H1 (cell line): ENCODE data around the gene ZFP1. TPM values are rescaled to one million over a fixed set of nuclear protein-coding genes. Genes with fewer than 3 reads are reported as not detected.

Experiments used
- CTCF ChIA-PET: fragments of 300-600 bp; sonication (Branson Sonifier 250); formaldehyde crosslinking; loops from one replicate; lab custom pipeline; 2021; ENCODE audit not compliant: partially characterized antibody; lab: Charles Lee
- POLR2A ChIA-PET: fragments of 300-600 bp; sonication (Branson Sonifier 250); formaldehyde crosslinking; loops from one replicate; lab custom pipeline; 2021; ENCODE audit warnings: inconsistent platforms; ENCODE audit not compliant: partially characterized antibody; lab: Charles Lee
- DNase-seq, 2 experiments: peaks; one replicate each; pipeline versions ENCODE4 v3.0.0 to v3.0.0-alpha.2; 2010 to 2022; ENCODE audit warnings: low spot score in 2 of 2, low read depth in 1 of 2, mixed read lengths in 1 of 2
- FAIRE-seq: peaks from 2 replicates; lab custom pipeline; 2011; peaks lifted over from hg19 to GRCh38; lab: Jason Lieb, UNC
- H2AFZ ChIP-seq: 2 replicates; pipeline ENCODE4 v1.8.1; 2012; ENCODE audit warnings: low read length, inconsistent platforms
- H2AK5ac ChIP-seq: 2 replicates; pipeline ENCODE4 v1.6.1; 2013; ENCODE audit warnings: low read depth, low read length
- H2BK120ac ChIP-seq: replicated peaks from 2 replicates; pipeline ENCODE3; 2013; ENCODE audit warnings: low read depth, low read length, inconsistent platforms
- H2BK12ac ChIP-seq: 2 replicates; pipeline ENCODE4 v1.6.1; 2013; ENCODE audit warnings: low read depth, low read length
- H2BK15ac ChIP-seq: 2 replicates; pipeline ENCODE4 v1.6.1; 2013; ENCODE audit warnings: low read length
- H2BK20ac ChIP-seq: 2 replicates; pipeline ENCODE4 v1.6.1; 2013; ENCODE audit warnings: low read length
- H2BK5ac ChIP-seq: 2 replicates; pipeline ENCODE4 v1.6.1; 2013; ENCODE audit warnings: low read depth, low read length
- H3K14ac ChIP-seq: 2 replicates; pipeline ENCODE4 v1.6.1; 2013; ENCODE audit warnings: inconsistent platforms; ENCODE audit not compliant: insufficient read length
- H3K18ac ChIP-seq: 2 replicates; pipeline ENCODE4 v1.6.1; 2013; ENCODE audit warnings: low read length; ENCODE audit errors: extremely low read depth
- H3K23ac ChIP-seq: 2 replicates; pipeline ENCODE4 v1.6.1; 2013; ENCODE audit warnings: inconsistent platforms; ENCODE audit not compliant: insufficient read length
- H3K23me2 ChIP-seq: 2 replicates; pipeline ENCODE4 v1.6.1; 2013; ENCODE audit warnings: low read depth, low read length
- H3K27ac ChIP-seq: 2 replicates; pipeline ENCODE4 v1.6.1; 2011; ENCODE audit warnings: low read depth, low read length, inconsistent platforms
- H3K27me3 ChIP-seq, 4 experiments: replicated peaks in 1 of 4; 1 replicate in 1 of 4; 2 replicates in 3 of 4; pipeline versions ENCODE4 v1.6.1 to v1.8.1; 2011 to 2013; ENCODE audit warnings: low read length in 3 of 4, mild to moderate bottlenecking in 3 of 4, inconsistent platforms in 2 of 4, mixed read lengths in 2 of 4, moderate library complexity in 1 of 4; ENCODE audit not compliant: control insufficient read depth in 3 of 4, insufficient read depth in 3 of 4; ENCODE audit errors: extremely low read depth in 1 of 4
- H3K36me3 ChIP-seq, 4 experiments: 2 replicates each; pipeline versions ENCODE4 v1.6.1 to v1.8.1; 2011 to 2013; ENCODE audit warnings: mild to moderate bottlenecking in 4 of 4, low read length in 3 of 4, moderate library complexity in 2 of 4, control low read depth in 1 of 4, inconsistent platforms in 1 of 4; ENCODE audit not compliant: insufficient read depth in 4 of 4, control insufficient read depth in 2 of 4
- H3K4ac ChIP-seq: replicated peaks from 2 replicates; pipeline ENCODE3; 2013; ENCODE audit warnings: low read length, low read depth, mixed read lengths, inconsistent platforms; ENCODE audit not compliant: insufficient read length
- H3K4me1 ChIP-seq, 4 experiments: replicated peaks in 1 of 4; 1 replicate in 1 of 4; 2 replicates in 3 of 4; pipeline versions ENCODE4 v1.6.1 to v1.8.1; 2011 to 2013; ENCODE audit warnings: low read length in 3 of 4, inconsistent platforms in 2 of 4, mixed read lengths in 1 of 4; ENCODE audit not compliant: insufficient read depth in 4 of 4, control insufficient read depth in 3 of 4
- H3K4me2 ChIP-seq, 2 experiments: 2 replicates each; pipeline versions ENCODE4 v1.6.1 to v1.8.1; 2011 to 2013; ENCODE audit warnings: low read depth in 2 of 2, low read length in 2 of 2, control low read depth in 1 of 2, inconsistent platforms in 1 of 2, mild to moderate bottlenecking in 1 of 2; ENCODE audit not compliant: insufficient read depth in 1 of 2
- H3K4me3 ChIP-seq, 4 experiments: fragments of 200-600, 300-600 bp in 1 of 4; sonication (generic), shearing (Covaris generic), sonication (Bioruptor Twin) in 1 of 4; 2 replicates each; pipeline versions ENCODE4 v1.5.1 to v1.8.1; 2011 to 2016; ENCODE audit warnings: low read length in 4 of 4, low read depth in 3 of 4, control low read depth in 2 of 4, inconsistent platforms in 2 of 4, mild to moderate bottlenecking in 2 of 4, mixed read lengths in 1 of 4, moderate library complexity in 1 of 4; ENCODE audit not compliant: insufficient read depth in 2 of 4; ENCODE audit errors: extremely low read depth in 1 of 4
- H3K56ac ChIP-seq: replicated peaks from 2 replicates; pipeline ENCODE3; 2013; ENCODE audit warnings: low read depth, mild to moderate bottlenecking, mixed read lengths, low read length, inconsistent platforms; ENCODE audit not compliant: insufficient read length
- H3K79me1 ChIP-seq: 2 replicates; pipeline ENCODE4 v1.6.1; 2013; ENCODE audit warnings: low read depth, low read length, control low read depth
- H3K79me2 ChIP-seq, 2 experiments: 2 replicates each; pipeline versions ENCODE4 v1.6.1 to v1.8.1; 2012 to 2013; ENCODE audit warnings: low read length in 2 of 2, mild to moderate bottlenecking in 2 of 2, inconsistent platforms in 1 of 2; ENCODE audit not compliant: insufficient read depth in 2 of 2, control insufficient read depth in 1 of 2
- H3K9ac ChIP-seq, 4 experiments: replicated peaks in 1 of 4; 1 replicate in 1 of 4; 2 replicates in 3 of 4; pipeline versions ENCODE4 v1.6.1 to v1.8.1; 2011 to 2013; ENCODE audit warnings: low read depth in 3 of 4, low read length in 3 of 4, control low read depth in 2 of 4, mild to moderate bottlenecking in 2 of 4, moderate library complexity in 2 of 4, inconsistent platforms in 1 of 4; ENCODE audit errors: extremely low read depth in 1 of 4
- H3K9me3 ChIP-seq, 2 experiments: 2 replicates each; pipeline versions ENCODE4 v1.6.1 to v1.8.1; 2012 to 2013; ENCODE audit warnings: mild to moderate bottlenecking in 2 of 2, moderate library complexity in 2 of 2, control low read depth in 1 of 2, inconsistent platforms in 1 of 2, low read depth in 1 of 2, low read length in 1 of 2, mixed read lengths in 1 of 2; ENCODE audit not compliant: insufficient read depth in 2 of 2
- H4K20me1 ChIP-seq, 2 experiments: replicated peaks in 1 of 2; 2 replicates each; pipeline versions ENCODE3 to v1.8.1; 2011 to 2013; ENCODE audit warnings: inconsistent platforms in 2 of 2, low read length in 2 of 2, mild to moderate bottlenecking in 1 of 2; ENCODE audit not compliant: insufficient read depth in 2 of 2, control insufficient read depth in 1 of 2
- H4K5ac ChIP-seq: 2 replicates; pipeline ENCODE4 v1.6.1; 2013; ENCODE audit warnings: low read length, low read depth, mixed read lengths, inconsistent platforms; ENCODE audit not compliant: insufficient read length
- H4K8ac ChIP-seq: 2 replicates; pipeline ENCODE4 v1.8.0; 2013; ENCODE audit warnings: mild to moderate bottlenecking, moderate library complexity, low read length, inconsistent platforms; ENCODE audit not compliant: insufficient read depth; ENCODE audit errors: extremely low read depth
- H4K91ac ChIP-seq: replicated peaks from 2 replicates; pipeline ENCODE3; 2013; ENCODE audit warnings: low read length, mixed read lengths, inconsistent platforms; ENCODE audit not compliant: insufficient read length
- BCL11A ChIP-seq, 2 experiments: IDR thresholded peaks; one replicate each; pipeline ENCODE4 v1.6.1; 2011; ENCODE audit warnings: low read depth in 2 of 2, low read length in 2 of 2, mild to moderate bottlenecking in 2 of 2
- CEBPB ChIP-seq: IDR thresholded peaks from 2 replicates; pipeline ENCODE4 v1.6.1; 2012; ENCODE audit warnings: low read depth, low read length
- CHD2 ChIP-seq: IDR thresholded peaks from 2 replicates; pipeline ENCODE4 v1.6.1; 2012; ENCODE audit warnings: low read length, improper control_type of control experiment
- NANOG ChIP-seq: IDR thresholded peaks from 2 replicates; pipeline ENCODE4 v1.6.1; 2011; ENCODE audit warnings: low read length, low read depth, mild to moderate bottlenecking, inconsistent platforms; ENCODE audit not compliant: insufficient read depth, poor library complexity, severe bottlenecking
- SIRT6 ChIP-seq: IDR thresholded peaks from one replicate; pipeline ENCODE4 v1.7.1; 2012; ENCODE audit warnings: low read length, inconsistent platforms
- TCF12 ChIP-seq: IDR thresholded peaks from 2 replicates; pipeline ENCODE4 v1.6.1; 2011; ENCODE audit warnings: low read depth, mild to moderate bottlenecking, low read length
- ZNF274 ChIP-seq: IDR thresholded peaks from 2 replicates; pipeline ENCODE4 v1.7.0; 2012; ENCODE audit warnings: low read length, borderline replicate concordance; ENCODE audit errors: extremely low read depth
- WGBS, 2 experiments: shearing (Covaris generic) in 1 of 2; methylation state at CpG; one replicate each; pipeline versions ENCODE4 v1.1.6 to v1.1.7; 2013 to 2015; ENCODE audit warnings: low lambda C conversion rate in 2 of 2, mixed read lengths in 2 of 2, inconsistent platforms in 1 of 2, low coverage in 1 of 2, missing lambda C conversion rate in 1 of 2; ENCODE audit not compliant: insufficient replicate concordance in 2 of 2, insufficient coverage in 1 of 2, insufficient read length in 1 of 2; ENCODE audit errors: extremely low coverage in 1 of 2, missing lambda C conversion rate in 1 of 2; 5-methylcytosine and 5-hydroxymethylcytosine counted together
- polyA plus RNA-seq, 7 experiments: library from polyadenylated mRNA; depleted of rRNA in 3 of 7; stranded (reverse) in 5 of 7; unstranded in 2 of 7; fragments of >200 nt in 5 of 7; fragments of 200-250 nt in 2 of 7; gene quantifications; 1 replicate in 5 of 7; 2 replicates in 1 of 7; 4 replicates in 1 of 7; pipeline versions ENCODE4 v1.2.1 to v1.2.3, GENCODE V29; 2011 to 2013; ENCODE audit warnings: missing spikeins in 2 of 7, mixed read lengths in 2 of 7
- total RNA-seq: library from RNA; stranded (reverse); fragmentation: NEBNext Ultra II Directional; extraction: Animal tissue kit (Norgen Biotek cat#: 25700); gene quantifications from 2 replicates; pipeline ENCODE4 v1.2.1, GENCODE V29; 2021

The ZFP1 gene
- total and polyA plus RNA-seq, 2 of the 8 experiments (the other 6 are each of a cell fraction or from before 2014, with no cell fraction given): 4.0 to 11.2 TPM

GRCh38 chr16:75208861-75209505 is 60.7 kb downstream of the ZFP1 start:
- Histone ChIP-seq H2BK20ac (no peak overlapping the region), H3K4me3 (no peak overlapping the region), H4K20me1 (no peaks in the 10 kb centered on the region), H2BK15ac (no peak overlapping the region), H3K4me2 (no peak overlapping the region), H3K4me1 (no peaks in the 10 kb centered on the region; a peak in 1 of 7 replicates), H3K18ac (no peak overlapping the region), H3K9me3 (no peaks in the 10 kb centered on the region), H4K91ac (no peak overlapping the region), H3K36me3 (no peaks in the 10 kb centered on the region), H2BK12ac (no peak overlapping the region), H2AFZ (no peak overlapping the region), H3K23me2 (no peaks in the 10 kb centered on the region), H2BK120ac (no peak overlapping the region), H2BK5ac (no peak overlapping the region), H3K79me2 (no peaks in the 10 kb centered on the region), H3K4ac (no peak overlapping the region), H3K23ac (no peak overlapping the region), H4K8ac (no peak overlapping the region; the same call in 1 of the 2 replicates), H4K5ac (no peak overlapping the region), H3K27ac (no peak overlapping the region), H3K56ac (no peak overlapping the region), H3K9ac (peak overlapping the region in 1 of 4 experiments; percentile 36; a peak in 2 of 7 replicates), H3K79me1 (no peaks in the 10 kb centered on the region), H2AK5ac (no peak overlapping the region), H3K27me3 (no peaks in the 10 kb centered on the region), H3K14ac (no peak overlapping the region)
- DNase-seq: no peak
- ChIA-PET POLR2A (interaction anchor here (0.7 to 7.1 kb wide), 9 partner anchors 17 to 86 kb away, joined by 3 to 115 read pairs (median 3); no protein-coding TSS in a partner anchor), CTCF (interaction anchor here (0.5 to 15.0 kb wide), 10 partner anchors 9 to 262 kb away, joined by 3 to 157 read pairs (median 3); no protein-coding TSS in a partner anchor)
- FAIRE-seq: no peak
- 94% methylated on average over 27 of the region's 27 CpGs; no CpG with 5 or more reads in 1 of the 2 experiments for WGBS, 2 experiments
- TF ChIP-seq SIRT6: no peak
- no peak for TF ChIP-seq NANOG
- TF ChIP-seq TCF12: no peak
- no peak for TF ChIP-seq BCL11A (IDR thresholded peaks at IDR 0.05; ENCODE audit: low read depth in 2 of 2, low read length in 2 of 2)
- TF ChIP-seq CEBPB: no peak
- no peak for TF ChIP-seq CHD2
- no peak for TF ChIP-seq ZNF274
